ENCODE results near the gene INTS13. TPM values are rescaled to one million over a fixed set of nuclear protein-coding genes. Genes with fewer than 3 reads are reported as not detected.

INTS13 gene
- total and polyA plus RNA-seq, 2 of the 8 experiments (the other 6 are each of a cell fraction or from before 2014, with no cell fraction given), result 20.5 to 58.2 TPM

DNA sequence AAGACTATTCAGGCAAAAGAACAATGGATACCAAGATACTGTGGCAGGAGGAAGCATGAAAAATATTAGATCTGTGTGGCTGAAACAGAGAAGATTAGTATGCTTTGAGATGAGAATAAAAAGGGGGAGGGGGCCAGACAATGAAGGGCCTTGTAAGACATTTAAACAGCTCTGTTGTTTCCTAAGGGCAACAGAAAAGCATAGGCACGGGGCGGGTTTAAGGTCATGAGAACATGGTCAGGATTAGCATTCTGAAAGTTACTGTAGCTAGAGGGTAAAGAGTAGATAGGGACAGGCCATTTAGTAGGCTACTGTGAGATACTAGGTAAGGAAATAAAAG, 18.6 kb downstream of the INTS13 start:
- FAIRE-seq, result no peak

More for the DNA sequence above, 18.6 kb downstream of the INTS13 start:
- H3K23ac ChIP-seq (ENCODE audit: insufficient read length), result no peak overlapping the region
- no peaks in the 10 kb centered on the region for H4K20me1 ChIP-seq (replicated peaks in 1 of 2; ENCODE audit: control insufficient read depth in 1 of 2, insufficient read depth in 2 of 2, low read length in 2 of 2)
- no peaks in the 10 kb centered on the region for H3K27me3 ChIP-seq (replicated peaks in 1 of 4; ENCODE audit: control insufficient read depth in 3 of 4, extremely low read depth in 1 of 4, insufficient read depth in 3 of 4, low read length in 3 of 4)
- H3K79me2 ChIP-seq (ENCODE audit: control insufficient read depth in 1 of 2, insufficient read depth in 2 of 2, low read length in 2 of 2), result no peaks in the 10 kb centered on the region
- no peak overlapping the region for H2BK20ac ChIP-seq (ENCODE audit: low read length)
- WGBS, 2 experiments (ENCODE audit: extremely low coverage in 1 of 2, insufficient coverage in 1 of 2, insufficient read length in 1 of 2, insufficient replicate concordance in 2 of 2, low coverage in 1 of 2, low lambda C conversion rate in 2 of 2, missing lambda C conversion rate in 1 of 2), result 89% methylated on average over 2 of the region's 2 CpGs; no CpG with 5 or more reads in 1 of the 2 experiments
- H3K79me1 ChIP-seq (ENCODE audit: low read depth, low read length), result no peaks in the 10 kb centered on the region
- H3K9ac ChIP-seq (replicated peaks in 1 of 4; ENCODE audit: extremely low read depth in 1 of 4, low read depth in 3 of 4, low read length in 3 of 4), result no peak overlapping the region
- H4K8ac ChIP-seq (ENCODE audit: extremely low read depth, insufficient read depth, low read length), result no peak overlapping the region
- ChIA-PET CTCF (ENCODE audit: partially characterized antibody) (interaction anchor here (1.0 kb wide), 1 partner anchor 90 kb away, joined by 4 read pairs; no protein-coding TSS in a partner anchor), POLR2A (ENCODE audit: partially characterized antibody) (interaction anchor here (1.0 kb wide), 1 partner anchor 18 kb away, joined by 3 read pairs; the partner anchor contains the start of gene INTS13)
- H3K9me3 ChIP-seq (ENCODE audit: insufficient read depth in 2 of 2, low read depth in 1 of 2, low read length in 1 of 2), result no peaks in the 10 kb centered on the region
- TF ChIP-seq SIRT6 (IDR thresholded peaks at IDR 0.05; ENCODE audit: low read length) (no peak), GABPA (IDR thresholded peaks at IDR 0.05; ENCODE audit: borderline replicate concordance, insufficient read depth, low read length) (no peak), ASH2L (IDR thresholded peaks at IDR 0.05; ENCODE audit: low read length) (no peak), CREB1 (IDR thresholded peaks at IDR 0.05) (no peak), KDM1A (IDR thresholded peaks at IDR 0.05; ENCODE audit: borderline replicate concordance, low read length) (no peak), RNF2 (IDR thresholded peaks at IDR 0.05; ENCODE audit: borderline replicate concordance, low read depth, low read length, missing control alignments, poor library complexity, severe bottlenecking) (no peak), MAX (IDR thresholded peaks at IDR 0.05) (no peak)
- TF ChIP-seq, protein P1, sequence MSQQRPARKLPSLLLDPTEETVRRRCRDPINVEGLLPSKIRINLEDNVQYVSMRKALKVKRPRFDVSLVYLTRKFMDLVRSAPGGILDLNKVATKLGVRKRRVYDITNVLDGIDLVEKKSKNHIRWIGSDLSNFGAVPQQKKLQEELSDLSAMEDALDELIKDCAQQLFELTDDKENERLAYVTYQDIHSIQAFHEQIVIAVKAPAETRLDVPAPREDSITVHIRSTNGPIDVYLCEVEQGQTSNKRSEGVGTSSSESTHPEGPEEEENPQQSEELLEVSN (IDR thresholded peaks at IDR 0.05), result no peak
- no peaks in the 10 kb centered on the region for H3K23me2 ChIP-seq (ENCODE audit: low read depth, low read length)
- H3K4me2 ChIP-seq (ENCODE audit: insufficient read depth in 1 of 2, low read depth in 2 of 2, low read length in 2 of 2), result no peak overlapping the region
- H3K4ac ChIP-seq (replicated peaks; ENCODE audit: insufficient read length, low read depth, low read length), result no peak overlapping the region
- H2AK5ac ChIP-seq (ENCODE audit: low read depth, low read length), result no peak overlapping the region
- H2BK120ac ChIP-seq (replicated peaks; ENCODE audit: low read depth, low read length), result no peak overlapping the region
- H3K4me3 ChIP-seq (ENCODE audit: extremely low read depth in 1 of 4, insufficient read depth in 2 of 4, low read depth in 3 of 4, low read length in 4 of 4), result no peak overlapping the region
- H3K56ac ChIP-seq (replicated peaks; ENCODE audit: insufficient read length, low read depth, low read length), result no peak overlapping the region
- H3K4me1 ChIP-seq (replicated peaks in 1 of 4; ENCODE audit: control insufficient read depth in 3 of 4, insufficient read depth in 4 of 4, low read length in 3 of 4), result no peaks in the 10 kb centered on the region
- H2BK5ac ChIP-seq (ENCODE audit: low read depth, low read length), result no peak overlapping the region
- H4K91ac ChIP-seq (replicated peaks; ENCODE audit: insufficient read length, low read length), result no peak overlapping the region
- H2AFZ ChIP-seq (ENCODE audit: low read length), result no peak overlapping the region
- H2BK15ac ChIP-seq (ENCODE audit: low read length), result no peak overlapping the region
- peaks cover 0 to 33% (median 10%) of the 10 kb centered on the region in 4 experiments; a peak in 5 of 8 replicates for H3K36me3 ChIP-seq (ENCODE audit: control insufficient read depth in 2 of 4, insufficient read depth in 4 of 4, low read length in 3 of 4)
- no peak overlapping the region for H4K5ac ChIP-seq (ENCODE audit: insufficient read length, low read depth, low read length)
- no peak overlapping the region for H3K27ac ChIP-seq (ENCODE audit: low read depth, low read length)
- no peak overlapping the region for H2BK12ac ChIP-seq (ENCODE audit: low read depth, low read length)
- H3K18ac ChIP-seq (ENCODE audit: extremely low read depth, low read length), result no peak overlapping the region
- no peak for DNase-seq (ENCODE audit: low read depth in 1 of 2, low spot score in 2 of 2)
- no peak overlapping the region for H3K14ac ChIP-seq (ENCODE audit: insufficient read length)
